Left ventricle myocardium inferior (tissue), 1 donor: ENCODE results near the gene GPR62. TPM values are rescaled to one million over a fixed set of nuclear protein-coding genes. Genes with fewer than 3 reads are reported as not detected.

ENCODE experiments used
- DNase-seq: peaks from one replicate; pipeline ENCODE4 v3.0.0-alpha.2; 2020
- H3K27ac ChIP-seq: fragments of 200-600 bp; replicated peaks from 2 replicates; pipeline ENCODE4 v1.8.0; 2021
- H3K27me3 ChIP-seq: fragments of 200-600 bp; 2 replicates; pipeline ENCODE4 v1.8.0; 2021; ENCODE audit warnings: low read depth
- H3K36me3 ChIP-seq: fragments of 200-600 bp; 2 replicates; pipeline ENCODE4 v1.8.0; 2021
- H3K4me1 ChIP-seq: fragments of 200-600 bp; 2 replicates; pipeline ENCODE4 v1.8.0; 2021
- H3K4me3 ChIP-seq: fragments of 200-600 bp; 2 replicates; pipeline ENCODE4 v1.8.0; 2021; ENCODE audit warnings: mild to moderate bottlenecking, moderate library complexity
- H3K9me3 ChIP-seq: fragments of 200-600 bp; replicated peaks from 2 replicates; pipeline ENCODE4 v1.8.0; 2021
- CTCF ChIP-seq: fragments of 200-600 bp; IDR thresholded peaks from 2 replicates; pipeline ENCODE4 v1.8.0; 2021; ENCODE audit warnings: antibody characterized with exemption, mild to moderate bottlenecking, borderline replicate concordance
- intact Hi-C: fragments of 100-400 bp; cut with micrococcal nuclease; formaldehyde crosslinking; loops from one replicate; pipeline ENCODE4 v1.11.0; 2022
- total RNA-seq: library from RNA; stranded (reverse); fragmentation: NEBNext Ultra II Directional; extraction: Animal tissue kit (Norgen Biotek cat#: 25700); gene quantifications from one replicate; pipeline ENCODE4 v1.2.1, GENCODE V29; 2021
- donor health status: DM: no; HTN: yes; CAD: no; lungs with severe emphysema.

The GPR62 gene
- total RNA-seq, 1 donor from 2014 or later = 0.16 TPM

- Histone ChIP-seq H3K9me3 (no peaks in the 10 kb centered on the region), H3K4me1 (peaks cover 36% of the 10 kb centered on the region), H3K27me3 (no peaks in the 10 kb centered on the region), H3K36me3 (no peaks in the 10 kb centered on the region), H3K27ac (peak within 1 kb of the TSS; percentile 99), H3K4me3 (peak within 1 kb of the TSS; percentile 85)
- peak; percentile 91 for DNase-seq
- TF ChIP-seq CTCF = no peak
- intact Hi-C loops = no loop called here
Observed at GRCh38 chr3:51982838-51983577, 27.8 kb downstream of the GPR62 start, which contains the start of gene ACY1. Gene ACY1 (plus strand): TSS chr3:51983535. CDS start chr3:51984065, 530 bp downstream.

GRCh38 chr3:51983578-51984268 is 28.5 kb downstream of the GPR62 start:
- H3K4me1 ChIP-seq = peaks cover 36% of the 10 kb centered on the region
- peak overlapping the region; percentile 99 for H3K27ac ChIP-seq
- H3K36me3 ChIP-seq = no peaks in the 10 kb centered on the region
- intact Hi-C loops = no loop called here
- no peaks in the 10 kb centered on the region for H3K9me3 ChIP-seq
- no peak for DNase-seq
- H3K27me3 ChIP-seq = no peaks in the 10 kb centered on the region
- peak overlapping the region; percentile 85 for H3K4me3 ChIP-seq
- TF ChIP-seq CTCF = no peak

- H3K36me3 ChIP-seq = no peaks in the 10 kb centered on the region
- H3K27ac ChIP-seq = peak overlapping the region; percentile 99
- no peak for DNase-seq
- peak overlapping the region; percentile 85 for H3K4me3 ChIP-seq
- H3K4me1 ChIP-seq = peaks cover 42% of the 10 kb centered on the region
- intact Hi-C loops = no loop called here
- H3K9me3 ChIP-seq = no peaks in the 10 kb centered on the region
- no peak for TF ChIP-seq CTCF
- H3K27me3 ChIP-seq = no peaks in the 10 kb centered on the region
Observed at GRCh38 chr3:51984269-51984647, 29.1 kb downstream of the GPR62 start.

GRCh38 chr3:51985063-51985462 is 29.9 kb downstream of the GPR62 start:
- peaks cover 48% of the 10 kb centered on the region for H3K4me1 ChIP-seq
- no peak overlapping the region for H3K27ac ChIP-seq

More at GRCh38 chr3:51985063-51985462, 29.9 kb downstream of the GPR62 start:
- no peaks in the 10 kb centered on the region for H3K36me3 ChIP-seq
- intact Hi-C loops = no loop called here
- H3K4me3 ChIP-seq = no peak overlapping the region
- DNase-seq = no peak
- H3K9me3 ChIP-seq = no peaks in the 10 kb centered on the region
- no peak for TF ChIP-seq CTCF
- H3K27me3 ChIP-seq = no peaks in the 10 kb centered on the region
